ENCODE results near the gene TRMT44. TPM values are rescaled to one million over a fixed set of nuclear protein-coding genes. Genes with fewer than 3 reads are reported as not detected.
"Not testable (repeated sequence)": the region's sequence is repeated elsewhere in the genome, so short reads cannot be mapped to it uniquely, and the experiment has no call there.

Gene TRMT44
- polyA plus RNA-seq, 1 experiment: 7.1 TPM

DNA sequence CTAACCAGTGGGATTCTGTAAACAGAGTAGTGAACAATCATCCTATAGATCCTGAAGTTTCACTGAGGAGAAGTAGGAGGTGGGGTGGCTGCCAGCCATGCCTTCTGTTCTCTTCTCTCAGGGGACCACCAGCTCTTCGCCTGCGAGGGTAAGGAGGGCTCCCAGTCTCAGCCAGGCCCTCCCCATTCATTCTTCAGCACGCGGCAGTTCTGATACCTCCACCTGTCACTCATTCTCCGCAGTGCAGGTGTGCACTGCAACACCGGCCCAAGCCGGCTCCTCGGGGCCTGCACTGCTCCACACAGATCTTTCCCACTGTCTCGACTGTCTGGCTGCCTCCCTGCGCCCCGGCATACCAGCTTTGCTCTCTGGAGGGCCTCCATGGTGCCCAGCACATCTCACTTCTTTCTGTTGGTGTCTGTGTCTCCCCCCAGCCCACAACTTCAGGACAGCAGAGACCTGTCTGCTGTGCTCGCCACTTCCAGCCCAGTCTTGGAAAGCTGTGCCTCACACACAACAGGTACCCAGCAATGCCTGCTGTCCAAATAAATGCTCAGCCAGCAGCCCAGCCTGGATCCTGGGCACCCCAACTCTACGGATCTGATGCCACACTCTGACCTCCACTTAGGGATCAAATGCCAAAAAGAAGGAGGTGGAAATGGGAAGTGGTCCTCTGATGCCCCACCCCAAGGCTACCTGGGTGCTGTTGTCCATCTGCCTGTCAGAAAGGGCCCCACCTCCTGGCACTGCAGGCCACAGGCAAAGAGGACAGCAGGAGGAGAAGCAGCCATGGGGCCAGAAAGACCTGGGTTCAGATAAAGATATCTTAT lies 29.0 kb upstream of the TRMT44 start:
- Histone ChIP-seq H3K4me3 (ENCODE audit: low read depth, low read length) (no peak overlapping the region), H3K36me3 (ENCODE audit: control insufficient read depth, insufficient read depth, low read length) (peaks cover 40% of the 10 kb centered on the region), H3K27me3 (ENCODE audit: control insufficient read depth, insufficient read depth, low read length) (no peaks in the 10 kb centered on the region)
- TF ChIP-seq, protein P1, sequence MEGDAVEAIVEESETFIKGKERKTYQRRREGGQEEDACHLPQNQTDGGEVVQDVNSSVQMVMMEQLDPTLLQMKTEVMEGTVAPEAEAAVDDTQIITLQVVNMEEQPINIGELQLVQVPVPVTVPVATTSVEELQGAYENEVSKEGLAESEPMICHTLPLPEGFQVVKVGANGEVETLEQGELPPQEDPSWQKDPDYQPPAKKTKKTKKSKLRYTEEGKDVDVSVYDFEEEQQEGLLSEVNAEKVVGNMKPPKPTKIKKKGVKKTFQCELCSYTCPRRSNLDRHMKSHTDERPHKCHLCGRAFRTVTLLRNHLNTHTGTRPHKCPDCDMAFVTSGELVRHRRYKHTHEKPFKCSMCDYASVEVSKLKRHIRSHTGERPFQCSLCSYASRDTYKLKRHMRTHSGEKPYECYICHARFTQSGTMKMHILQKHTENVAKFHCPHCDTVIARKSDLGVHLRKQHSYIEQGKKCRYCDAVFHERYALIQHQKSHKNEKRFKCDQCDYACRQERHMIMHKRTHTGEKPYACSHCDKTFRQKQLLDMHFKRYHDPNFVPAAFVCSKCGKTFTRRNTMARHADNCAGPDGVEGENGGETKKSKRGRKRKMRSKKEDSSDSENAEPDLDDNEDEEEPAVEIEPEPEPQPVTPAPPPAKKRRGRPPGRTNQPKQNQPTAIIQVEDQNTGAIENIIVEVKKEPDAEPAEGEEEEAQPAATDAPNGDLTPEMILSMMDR (IDR thresholded peaks at IDR 0.05; ENCODE audit: insufficient read depth, low read depth, low read length): no peak
- ChIA-PET CTCF (interaction anchor here (1.4 to 3.0 kb wide), 4 partner anchors 9 to 235 kb away, joined by 4 to 21 read pairs (median 8); no protein-coding TSS in a partner anchor), POLR2A (no interaction called here)
- no peak for DNase-seq (ENCODE audit: low read depth)

DNA sequence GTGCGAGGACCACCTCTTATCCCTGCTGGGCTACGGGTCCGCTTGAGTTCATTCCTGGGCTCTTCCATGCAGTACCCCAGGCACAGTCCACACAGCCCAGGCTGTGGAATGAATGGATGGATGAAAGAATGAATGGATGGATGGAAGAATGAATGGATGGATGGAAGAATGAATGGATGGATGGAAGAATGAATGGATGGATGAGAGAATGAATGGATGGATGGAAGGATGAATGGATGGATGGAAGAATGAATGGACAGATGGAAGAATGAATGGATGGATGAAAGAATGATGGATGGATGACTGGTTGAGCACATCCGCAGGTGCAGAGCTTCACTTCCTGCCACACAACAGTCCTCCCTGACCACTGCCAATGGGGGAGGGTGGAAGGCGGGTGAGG lies 28.3 kb upstream of the TRMT44 start:
- H3K4me3 ChIP-seq (ENCODE audit: low read depth, low read length): no peak overlapping the region
- ChIA-PET POLR2A (no interaction called here), CTCF (no interaction called here)
- H3K27me3 ChIP-seq (ENCODE audit: control insufficient read depth, insufficient read depth, low read length): no peaks in the 10 kb centered on the region
- no peak for DNase-seq (ENCODE audit: low read depth)
- TF ChIP-seq, protein P1 (IDR thresholded peaks at IDR 0.05; ENCODE audit: insufficient read depth, low read depth, low read length): no peak
- peaks cover 41% of the 10 kb centered on the region for H3K36me3 ChIP-seq (ENCODE audit: control insufficient read depth, insufficient read depth, low read length)

DNA sequence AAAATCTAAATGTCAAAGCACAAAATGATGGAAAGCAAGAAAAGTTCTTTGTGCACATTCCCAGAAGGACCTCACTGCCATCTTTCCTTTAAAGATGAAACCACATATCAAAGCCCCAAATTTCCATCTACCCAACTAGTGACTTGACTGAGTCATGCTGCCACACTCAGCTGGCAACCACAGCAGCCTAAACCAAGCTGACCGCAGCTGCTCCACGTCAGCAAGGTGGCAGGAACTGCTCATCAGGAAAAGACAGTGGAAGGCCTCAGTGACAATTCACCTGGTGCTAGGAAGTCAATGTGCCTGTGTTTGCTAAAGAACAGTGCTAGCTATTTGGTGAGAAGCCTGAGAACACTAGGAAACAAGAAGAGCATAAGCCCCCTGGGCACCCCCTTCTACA lies 26.2 kb upstream of the TRMT44 start:
- DNase-seq (ENCODE audit: low read depth): no peak
- TF ChIP-seq, protein P1 (IDR thresholded peaks at IDR 0.05; ENCODE audit: insufficient read depth, low read depth, low read length): no peak
- H3K27me3 ChIP-seq (ENCODE audit: control insufficient read depth, insufficient read depth, low read length): no peaks in the 10 kb centered on the region
- POLR2A ChIA-PET: no interaction called here
- CTCF ChIA-PET: interaction anchor here (1.9 kb wide), 1 partner anchor 11 kb away, joined by 8 read pairs; no protein-coding TSS in a partner anchor
- peaks cover 34% of the 10 kb centered on the region for H3K36me3 ChIP-seq (ENCODE audit: control insufficient read depth, insufficient read depth, low read length)
- no peak overlapping the region for H3K4me3 ChIP-seq (ENCODE audit: low read depth, low read length)

DNA sequence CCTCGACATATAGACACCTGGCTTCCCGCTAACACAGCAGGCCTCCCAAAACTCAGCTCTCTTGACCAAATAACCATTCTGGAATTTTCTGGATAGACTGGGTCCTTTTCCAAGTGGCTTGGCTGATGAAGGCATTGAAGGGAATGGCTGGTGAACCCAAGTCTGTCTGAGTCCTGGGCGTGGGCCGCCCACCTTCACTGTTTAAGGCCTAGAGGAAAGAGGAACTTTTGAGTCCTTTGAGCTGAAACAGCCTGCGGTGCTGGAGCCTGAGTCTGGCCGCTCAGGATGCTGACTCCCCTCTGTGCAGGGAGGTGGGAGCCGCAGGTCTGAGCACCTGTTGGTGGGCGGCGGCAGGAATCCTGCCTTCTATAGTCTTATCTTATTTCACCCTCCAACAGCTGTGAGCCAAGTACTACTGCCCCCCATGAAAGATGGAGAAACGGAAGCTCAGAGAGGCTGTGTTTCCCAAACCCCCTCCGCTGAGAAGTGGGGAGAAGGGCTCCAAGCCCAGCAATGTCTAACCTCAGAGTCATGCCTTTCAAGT lies 23.4 kb upstream of the TRMT44 start:
- ChIA-PET POLR2A (no interaction called here), CTCF (interaction anchor here (1.6 to 1.7 kb wide), 2 partner anchors 175 to 180 kb away, joined by 3 to 4 read pairs; no protein-coding TSS in a partner anchor)
- TF ChIP-seq, protein P1 (IDR thresholded peaks at IDR 0.05; ENCODE audit: insufficient read depth, low read depth, low read length): no peak
- Histone ChIP-seq H3K27me3 (ENCODE audit: control insufficient read depth, insufficient read depth, low read length) (no peaks in the 10 kb centered on the region), H3K4me3 (ENCODE audit: low read depth, low read length) (no peak overlapping the region), H3K36me3 (ENCODE audit: control insufficient read depth, insufficient read depth, low read length) (peaks cover 22% of the 10 kb centered on the region)
- no peak for DNase-seq (ENCODE audit: low read depth)

DNA sequence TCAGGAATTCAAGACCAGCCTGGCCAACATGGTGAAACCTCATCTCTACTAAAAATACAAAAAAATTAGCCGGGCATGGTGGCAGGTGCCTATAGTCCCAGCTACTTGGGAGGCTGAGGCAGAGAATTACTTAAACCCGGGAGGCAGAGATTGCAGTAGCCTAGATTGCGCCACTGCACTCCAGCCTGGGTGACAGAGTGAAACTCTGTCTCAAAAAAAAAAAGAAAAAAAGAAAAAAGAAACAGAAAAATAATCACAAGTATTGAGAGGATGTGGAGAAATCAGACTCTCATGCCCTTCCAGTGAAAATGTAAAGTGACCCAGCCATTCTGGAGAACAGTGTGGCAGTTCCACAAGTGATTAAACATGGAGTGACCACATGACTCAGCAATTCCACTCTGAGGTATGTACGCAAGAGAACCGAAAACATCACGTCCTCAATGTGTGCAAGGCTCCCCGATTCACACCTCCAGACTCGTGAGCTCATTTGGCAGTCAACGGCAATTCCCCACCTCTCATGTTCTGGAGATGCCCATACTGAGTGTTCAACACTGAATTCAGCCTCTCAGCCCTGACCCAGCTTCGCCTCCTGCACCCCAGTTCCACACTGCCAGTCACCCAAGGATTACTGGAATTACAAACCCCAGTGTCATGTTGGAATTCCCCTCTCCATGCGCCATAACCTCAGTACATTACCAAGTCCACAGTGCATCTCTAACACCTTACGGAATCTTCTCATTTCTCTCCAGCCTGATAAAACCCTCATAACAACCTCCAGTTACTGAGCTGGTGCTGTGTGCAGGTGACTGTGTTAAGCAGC lies 21.1 kb upstream of the TRMT44 start:
- no peaks in the 10 kb centered on the region for H3K27me3 ChIP-seq (ENCODE audit: control insufficient read depth, insufficient read depth, low read length)
- TF ChIP-seq, protein P1 (IDR thresholded peaks at IDR 0.05; ENCODE audit: insufficient read depth, low read depth, low read length): no peak
- ChIA-PET CTCF (interaction anchor here (0.6 to 1.9 kb wide), 6 partner anchors 9 to 243 kb away, joined by 3 to 7 read pairs (median 4); no protein-coding TSS in a partner anchor), POLR2A (no interaction called here)
- peaks cover 10% of the 10 kb centered on the region for H3K36me3 ChIP-seq (ENCODE audit: control insufficient read depth, insufficient read depth, low read length)
- no peak for DNase-seq (ENCODE audit: low read depth)
- H3K4me3 ChIP-seq (ENCODE audit: low read depth, low read length): no peak overlapping the region

DNA sequence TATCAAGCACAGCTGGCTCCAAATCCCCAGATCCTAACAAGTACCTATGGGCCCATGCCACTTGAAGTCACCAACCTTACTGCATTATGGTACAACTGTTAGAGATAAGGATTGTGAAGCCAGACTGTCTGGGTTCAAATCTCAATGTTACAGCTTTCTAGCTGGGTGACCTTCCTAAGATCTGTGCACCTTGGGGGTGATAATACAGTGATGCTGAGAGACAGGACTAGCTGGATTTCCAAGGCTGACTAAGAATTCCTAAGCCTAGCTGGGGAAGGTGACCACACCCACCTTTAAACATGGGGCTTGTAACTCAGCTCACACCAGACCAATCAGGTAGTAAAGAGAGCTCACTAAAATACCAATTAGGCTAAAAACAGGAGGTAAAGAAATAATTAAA lies 20.4 kb upstream of the TRMT44 start:
- CTCF ChIA-PET: interaction anchor here (0.6 to 1.5 kb wide), 6 partner anchors 9 to 178 kb away, joined by 4 to 7 read pairs (median 4); no protein-coding TSS in a partner anchor
- H3K27me3 ChIP-seq (ENCODE audit: control insufficient read depth, insufficient read depth, low read length); POLR2A ChIA-PET; H3K4me3 ChIP-seq (ENCODE audit: low read depth, low read length); DNase-seq (ENCODE audit: low read depth); H3K36me3 ChIP-seq (ENCODE audit: control insufficient read depth, insufficient read depth, low read length): not testable (repeated sequence)
